PC-3 (cell line): ENCODE data around the gene TFB1M. TPM values are rescaled to one million over a fixed set of nuclear protein-coding genes. Genes with fewer than 3 reads are reported as not detected.

Source experiments
- ATAC-seq: fragments of 200-7000 bp; cut with Tn5 transposase; 2 replicates; pipeline ENCODE4 v1.9.1; 2020; ENCODE audit warnings: mild to moderate bottlenecking, moderate library complexity
- BruUV-seq: library from RNA; stranded (reverse); fragments of 400-500 nt; replicated peaks from 2 replicates; lab custom pipeline; 2021; lab: Mats Ljungman, UMichigan
- CTCF ChIA-PET: fragments of 300-600 bp; sonication (Branson Sonifier 250); formaldehyde crosslinking; loops from one replicate; lab custom pipeline; 2022; ENCODE audit warnings: antibody characterized with exemption; lab: Charles Lee
- POLR2A ChIA-PET: fragments of 300-600 bp; sonication (Branson Sonifier 250); formaldehyde crosslinking; loops from one replicate; lab custom pipeline; 2022; ENCODE audit warnings: antibody characterized with exemption; ENCODE audit not compliant: unreplicated experiment; lab: Charles Lee
- DNase-seq: peaks from one replicate; pipeline ENCODE4 v3.0.0-alpha.2; 2015
- H2AFZ ChIP-seq: fragments of 300-600 bp; sonication (generic); 2 replicates; pipeline ENCODE4 v1.6.0; 2016; ENCODE audit warnings: antibody characterized with exemption, low read length
- H3F3A ChIP-seq: fragments of 300-600 bp; sonication (generic); one replicate; pipeline ENCODE4 v1.6.0; 2017; ENCODE audit warnings: antibody characterized with exemption, low read length, control low read depth, mild to moderate bottlenecking; ENCODE audit not compliant: unreplicated experiment
- H3K27ac ChIP-seq: fragments of 300-600 bp; sonication (generic); 2 replicates; pipeline ENCODE4 v1.5.1; 2016; ENCODE audit warnings: mild to moderate bottlenecking, low read length
- H3K27me3 ChIP-seq: fragments of 300-600 bp; sonication (generic); 2 replicates; pipeline ENCODE4 v1.6.1; 2016; ENCODE audit warnings: low read length, mixed read lengths
- H3K36me3 ChIP-seq: fragments of 300-600 bp; sonication (generic); 2 replicates; pipeline ENCODE4 v1.6.1; 2016; ENCODE audit warnings: low read depth, mixed run types, low read length, mixed read lengths
- H3K4me1 ChIP-seq: fragments of 300-600 bp; sonication (generic); 2 replicates; pipeline ENCODE4 v1.5.1; 2016; ENCODE audit warnings: low read length; ENCODE audit not compliant: insufficient read depth
- H3K4me2 ChIP-seq: fragments of 300-600 bp; sonication (generic); 2 replicates; pipeline ENCODE4 v1.6.0; 2016; ENCODE audit warnings: low read length
- H3K4me3 ChIP-seq: fragments of 300-600 bp; sonication (generic); 2 replicates; pipeline ENCODE4 v1.5.1; 2016; ENCODE audit warnings: mild to moderate bottlenecking, low read length, mixed read lengths
- H3K79me2 ChIP-seq: fragments of 300-600 bp; sonication (generic); 2 replicates; pipeline ENCODE4 v1.6.1; 2017; ENCODE audit warnings: low read length, mixed read lengths
- H3K9ac ChIP-seq: fragments of 300-600 bp; sonication (generic); 2 replicates; pipeline ENCODE4 v1.6.0; 2016; ENCODE audit warnings: mild to moderate bottlenecking, low read length
- H3K9me2 ChIP-seq: fragments of 300-600 bp; sonication (generic); replicated peaks from 2 replicates; pipeline ENCODE4 v1.6.1; 2016; ENCODE audit warnings: mixed run types, low read length, mixed read lengths
- H3K9me3 ChIP-seq: fragments of 300-600 bp; sonication (generic); 2 replicates; pipeline ENCODE4 v1.6.1; 2016; ENCODE audit warnings: low read length, mixed read lengths
- H4K20me1 ChIP-seq: fragments of 300-600 bp; sonication (generic); 2 replicates; pipeline ENCODE4 v1.6.1; 2016; ENCODE audit warnings: low read length, mixed read lengths
- EZH2 ChIP-seq: fragments of 300-600 bp; sonication (generic); IDR thresholded peaks from one replicate; pipeline ENCODE4 v1.6.1; 2017; ENCODE audit warnings: antibody characterized with exemption, mild to moderate bottlenecking, low read length; ENCODE audit not compliant: unreplicated experiment
- EZH2phosphoT487 ChIP-seq: fragments of 300-600 bp; sonication (generic); IDR thresholded peaks from 2 replicates; pipeline ENCODE4 v1.6.1; 2018; ENCODE audit warnings: mild to moderate bottlenecking, antibody characterized with exemption, low read length, borderline replicate concordance
- intact Hi-C: fragments of 100-400 bp; cut with micrococcal nuclease; formaldehyde crosslinking; loops from 2 replicates; pipeline ENCODE4 v1.9.0; 2023
- total RNA-seq: library from RNA; depleted of rRNA; stranded (reverse); fragments of >200 nt; gene quantifications from 2 replicates; pipeline ENCODE4 v1.2.3, GENCODE V29; 2014
- TF ChIP-seq, protein P1 (sequence below): fragments of 300-600 bp; sonication (generic); conservative IDR thresholded peaks from 2 replicates; pipeline ENCODE4 v1.5.1; 2017; ENCODE audit warnings: antibody characterized with exemption, low read depth, mild to moderate bottlenecking, low read length

Gene TFB1M
- total RNA-seq, 1 experiment from 2014 or later = 23.1 TPM

DNA sequence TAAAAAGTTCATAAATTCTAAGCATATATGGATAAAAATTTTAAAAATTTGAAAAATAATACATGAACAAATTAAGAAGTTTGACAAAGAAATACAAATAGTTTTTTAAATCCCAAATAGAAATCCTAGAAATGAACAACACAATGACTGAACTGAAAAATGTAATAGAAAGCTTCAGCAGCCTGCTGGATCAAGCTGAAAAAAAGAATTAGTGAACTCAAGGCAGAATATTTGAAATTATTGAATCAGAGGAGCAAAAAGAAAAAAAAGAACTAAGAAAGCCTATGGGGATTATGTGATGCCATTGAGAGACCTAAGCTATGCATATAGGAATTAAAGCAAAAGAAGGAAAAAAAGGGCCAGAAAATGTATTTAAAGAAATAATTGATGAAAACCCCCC lies 39.9 kb upstream of the TFB1M start:
- Histone ChIP-seq H3K9ac (no peak overlapping the region), H3K27ac (no peak overlapping the region), H4K20me1 (no peaks in the 10 kb centered on the region), H3K4me3 (no peak overlapping the region), H3F3A (no peaks in the 10 kb centered on the region), H3K9me2 (no peaks in the 10 kb centered on the region), H3K36me3 (peaks cover 5% of the 10 kb centered on the region; the same call in 1 of the 2 replicates), H2AFZ (no peak overlapping the region), H3K4me1 (no peaks in the 10 kb centered on the region), H3K27me3 (no peaks in the 10 kb centered on the region), H3K9me3 (peaks cover 17% of the 10 kb centered on the region; the same call in 1 of the 2 replicates), H3K79me2 (no peaks in the 10 kb centered on the region), H3K4me2 (no peak overlapping the region)
- BruUV-seq = no TSS peak
- intact Hi-C loops = no loop called here
- DNase-seq (no peak), ATAC-seq (no peak)
- TF ChIP-seq EZH2phosphoT487 (no peak), EZH2 (no peak)
- TF ChIP-seq, protein P1, sequence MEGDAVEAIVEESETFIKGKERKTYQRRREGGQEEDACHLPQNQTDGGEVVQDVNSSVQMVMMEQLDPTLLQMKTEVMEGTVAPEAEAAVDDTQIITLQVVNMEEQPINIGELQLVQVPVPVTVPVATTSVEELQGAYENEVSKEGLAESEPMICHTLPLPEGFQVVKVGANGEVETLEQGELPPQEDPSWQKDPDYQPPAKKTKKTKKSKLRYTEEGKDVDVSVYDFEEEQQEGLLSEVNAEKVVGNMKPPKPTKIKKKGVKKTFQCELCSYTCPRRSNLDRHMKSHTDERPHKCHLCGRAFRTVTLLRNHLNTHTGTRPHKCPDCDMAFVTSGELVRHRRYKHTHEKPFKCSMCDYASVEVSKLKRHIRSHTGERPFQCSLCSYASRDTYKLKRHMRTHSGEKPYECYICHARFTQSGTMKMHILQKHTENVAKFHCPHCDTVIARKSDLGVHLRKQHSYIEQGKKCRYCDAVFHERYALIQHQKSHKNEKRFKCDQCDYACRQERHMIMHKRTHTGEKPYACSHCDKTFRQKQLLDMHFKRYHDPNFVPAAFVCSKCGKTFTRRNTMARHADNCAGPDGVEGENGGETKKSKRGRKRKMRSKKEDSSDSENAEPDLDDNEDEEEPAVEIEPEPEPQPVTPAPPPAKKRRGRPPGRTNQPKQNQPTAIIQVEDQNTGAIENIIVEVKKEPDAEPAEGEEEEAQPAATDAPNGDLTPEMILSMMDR = no peak
- ChIA-PET POLR2A (no interaction called here), CTCF (no interaction called here)

DNA sequence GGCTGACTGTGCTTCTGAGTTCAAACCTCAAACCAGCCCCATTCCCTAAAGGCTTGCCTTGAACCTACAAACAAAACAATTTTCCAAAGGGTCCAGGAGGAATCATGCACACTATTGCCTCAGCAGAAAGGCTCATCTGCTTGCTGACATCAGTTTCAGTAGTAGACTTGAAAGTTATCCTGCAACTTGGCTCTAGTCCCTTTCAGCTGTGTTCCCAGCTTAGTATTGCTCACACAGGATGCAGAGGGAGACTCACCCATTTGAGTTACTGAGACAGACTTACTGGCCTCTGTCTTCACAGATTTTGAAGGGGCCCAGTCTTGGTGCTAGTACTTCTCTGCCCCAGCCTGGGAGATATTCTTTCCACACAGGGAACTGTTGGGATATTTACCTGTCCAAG lies 38.5 kb upstream of the TFB1M start:
- Histone ChIP-seq H3K79me2 (no peaks in the 10 kb centered on the region), H3K36me3 (peaks cover 5% of the 10 kb centered on the region; the same call in 1 of the 2 replicates), H3K4me2 (no peak overlapping the region), H4K20me1 (no peaks in the 10 kb centered on the region), H3K9me2 (no peaks in the 10 kb centered on the region), H3K4me1 (no peaks in the 10 kb centered on the region), H2AFZ (no peak overlapping the region), H3F3A (no peaks in the 10 kb centered on the region), H3K27ac (no peak overlapping the region), H3K4me3 (no peak overlapping the region), H3K9me3 (peaks cover 17% of the 10 kb centered on the region; the same call in 1 of the 2 replicates), H3K9ac (no peak overlapping the region), H3K27me3 (no peaks in the 10 kb centered on the region)
- TF ChIP-seq EZH2phosphoT487 (no peak), EZH2 (no peak)
- TF ChIP-seq, protein P1 = no peak
- POLR2A ChIA-PET = no interaction called here
- CTCF ChIA-PET = no interaction called here
- DNase-seq = no peak
- BruUV-seq = no TSS peak
- intact Hi-C loops = no loop called here
- ATAC-seq = no peak

DNA sequence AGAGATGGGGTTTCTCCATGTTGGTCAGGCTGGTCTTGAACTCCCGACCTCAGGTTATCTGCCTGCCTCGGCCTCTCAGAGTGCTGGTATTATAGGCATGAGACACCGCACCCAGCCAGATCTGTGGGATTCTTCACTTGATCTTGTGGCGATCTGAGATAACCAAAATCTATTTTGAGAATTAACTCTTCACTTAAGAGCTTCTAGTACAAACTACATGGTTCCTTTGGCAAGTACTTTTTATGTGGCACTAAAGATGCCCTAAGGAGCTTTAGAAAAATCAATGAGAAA lies 37.8 kb upstream of the TFB1M start:
- peaks cover 5% of the 10 kb centered on the region; the same call in 1 of the 2 replicates for H3K36me3 ChIP-seq
- no peaks in the 10 kb centered on the region for H3K27me3 ChIP-seq
- TF ChIP-seq EZH2phosphoT487 (no peak), EZH2 (no peak)
- TF ChIP-seq, protein P1 = no peak
- no peaks in the 10 kb centered on the region for H3K79me2 ChIP-seq
- no peak overlapping the region for H3K9ac ChIP-seq
- no peak for DNase-seq
- no peaks in the 10 kb centered on the region for H4K20me1 ChIP-seq
- no peak overlapping the region for H3K4me3 ChIP-seq
- no TSS peak for BruUV-seq
- ChIA-PET CTCF (no interaction called here), POLR2A (no interaction called here)
- H3K9me2 ChIP-seq = no peaks in the 10 kb centered on the region
- intact Hi-C loops = no loop called here
- H3K4me2 ChIP-seq = no peak overlapping the region
- no peak overlapping the region for H2AFZ ChIP-seq
- no peaks in the 10 kb centered on the region for H3K4me1 ChIP-seq
- H3F3A ChIP-seq = no peaks in the 10 kb centered on the region
- no peak for ATAC-seq
- H3K9me3 ChIP-seq = peaks cover 17% of the 10 kb centered on the region; the same call in 1 of the 2 replicates
- no peak overlapping the region for H3K27ac ChIP-seq
